Colonic mucosa (tissue), 4 donors: Measurements from ENCODE around the gene SLC19A1. TPM values are rescaled to one million over a fixed set of nuclear protein-coding genes. Genes with fewer than 3 reads are reported as not detected.

Experiments
- DNase-seq: peaks from one replicate; pipeline ENCODE4 v3.0.0-alpha.2; 2020
- H3K27ac ChIP-seq: fragments of 200-600 bp; one replicate; pipeline ENCODE4 v1.8.0; 2021
- H3K27me3 ChIP-seq: fragments of 200-600 bp; one replicate; pipeline ENCODE4 v1.8.0; 2021
- H3K36me3 ChIP-seq: fragments of 200-600 bp; one replicate; pipeline ENCODE4 v1.8.0; 2021
- H3K4me1 ChIP-seq: fragments of 200-600 bp; one replicate; pipeline ENCODE4 v1.8.0; 2021; ENCODE audit warnings: mild to moderate bottlenecking
- H3K4me3 ChIP-seq: fragments of 200-600 bp; one replicate; pipeline ENCODE4 v1.8.0; 2021
- H3K9ac ChIP-seq, 2 donors: one replicate each; pipeline ENCODE4 v1.7.0; 2013; ENCODE audit warnings: control low read depth in 2 of 2, low read depth in 2 of 2, low read length in 2 of 2
- H3K9me3 ChIP-seq: fragments of 200-600 bp; one replicate; pipeline ENCODE4 v1.8.0; 2021
- intact Hi-C: fragments of 100-400 bp; cut with DNase I; formaldehyde crosslinking; loops from one replicate; pipeline ENCODE4 v1.14.1; 2022
- total RNA-seq, 2 donors: library from RNA; stranded (reverse); fragmentation: NEBNext Ultra II Directional in 1 of 2; extraction: Animal tissue kit (Norgen Biotek cat#: 25700) in 1 of 2; gene quantifications; one replicate each; pipeline ENCODE4 v1.2.1, GENCODE V29; 2021
- TF ChIP-seq, protein P1 (sequence below): fragments of 200-600 bp; IDR thresholded peaks from one replicate; pipeline ENCODE4 v1.8.0; 2022; ENCODE audit warnings: antibody characterized with exemption, mild to moderate bottlenecking
- donor health status: healthy.
- donor health status: DM: no; HTN: no; CAD: no.
- donor health status: DM: no; HTN: no; CAD: no.

Gene SLC19A1
- total RNA-seq, 2 donors from 2014 or later: 10.7 to 25.3 TPM

DNA sequence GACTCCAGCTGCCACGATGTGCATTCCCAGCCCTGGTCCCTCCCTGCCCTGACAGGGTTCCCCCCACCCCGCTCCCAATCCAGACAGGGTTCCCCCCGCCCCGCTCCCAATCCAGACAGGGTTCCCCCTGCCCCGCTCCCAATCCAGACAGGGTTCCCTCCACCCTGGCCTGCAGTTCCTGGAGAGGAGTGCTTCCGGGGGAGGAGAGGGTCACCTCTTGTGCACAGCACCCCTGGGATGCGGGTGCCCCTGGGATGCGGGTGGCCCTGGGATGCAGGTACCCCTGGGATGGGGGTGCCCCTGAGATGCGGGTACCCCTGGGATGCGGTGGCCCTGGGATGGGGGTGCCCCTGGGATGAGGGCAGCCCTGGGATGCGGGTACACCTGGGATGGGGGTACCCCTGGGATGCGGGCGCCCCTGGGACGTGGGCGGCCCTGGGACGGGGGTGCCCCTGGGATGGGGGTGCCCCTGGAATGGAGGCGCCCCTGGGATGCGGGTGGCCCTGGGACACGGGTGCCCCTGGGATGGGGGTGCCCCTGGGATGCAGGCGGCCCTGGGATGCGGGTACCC, 36.7 kb upstream of the SLC19A1 start:
- intact Hi-C loops: no loop called here
- TF ChIP-seq, protein P1, sequence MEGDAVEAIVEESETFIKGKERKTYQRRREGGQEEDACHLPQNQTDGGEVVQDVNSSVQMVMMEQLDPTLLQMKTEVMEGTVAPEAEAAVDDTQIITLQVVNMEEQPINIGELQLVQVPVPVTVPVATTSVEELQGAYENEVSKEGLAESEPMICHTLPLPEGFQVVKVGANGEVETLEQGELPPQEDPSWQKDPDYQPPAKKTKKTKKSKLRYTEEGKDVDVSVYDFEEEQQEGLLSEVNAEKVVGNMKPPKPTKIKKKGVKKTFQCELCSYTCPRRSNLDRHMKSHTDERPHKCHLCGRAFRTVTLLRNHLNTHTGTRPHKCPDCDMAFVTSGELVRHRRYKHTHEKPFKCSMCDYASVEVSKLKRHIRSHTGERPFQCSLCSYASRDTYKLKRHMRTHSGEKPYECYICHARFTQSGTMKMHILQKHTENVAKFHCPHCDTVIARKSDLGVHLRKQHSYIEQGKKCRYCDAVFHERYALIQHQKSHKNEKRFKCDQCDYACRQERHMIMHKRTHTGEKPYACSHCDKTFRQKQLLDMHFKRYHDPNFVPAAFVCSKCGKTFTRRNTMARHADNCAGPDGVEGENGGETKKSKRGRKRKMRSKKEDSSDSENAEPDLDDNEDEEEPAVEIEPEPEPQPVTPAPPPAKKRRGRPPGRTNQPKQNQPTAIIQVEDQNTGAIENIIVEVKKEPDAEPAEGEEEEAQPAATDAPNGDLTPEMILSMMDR: no peak
- Histone ChIP-seq H3K27me3 (no peaks in the 10 kb centered on the region), H3K4me3 (no peak overlapping the region), H3K27ac (no peak overlapping the region), H3K9ac (no peak overlapping the region), H3K9me3 (no peaks in the 10 kb centered on the region), H3K4me1 (no peaks in the 10 kb centered on the region), H3K36me3 (no peaks in the 10 kb centered on the region)
- peak; percentile 14 for DNase-seq

- Histone ChIP-seq H3K4me1 (no peaks in the 10 kb centered on the region), H3K4me3 (no peak overlapping the region), H3K36me3 (no peaks in the 10 kb centered on the region), H3K9me3 (no peaks in the 10 kb centered on the region), H3K27ac (no peak overlapping the region), H3K9ac (no peak overlapping the region), H3K27me3 (no peaks in the 10 kb centered on the region)
- TF ChIP-seq, protein P1: no peak
- no peak for DNase-seq
- intact Hi-C loops: no loop called here
These were observed 36.0 kb upstream of the SLC19A1 start for GRCh38 chr21:45578176-45578801.

GRCh38 chr21:45577801-45578175, 35.5 kb upstream of the SLC19A1 start:
- DNase-seq: no peak
- TF ChIP-seq, protein P1: no peak
- H3K27me3 ChIP-seq: no peaks in the 10 kb centered on the region
- intact Hi-C loops: no loop called here
- no peaks in the 10 kb centered on the region for H3K36me3 ChIP-seq
- no peaks in the 10 kb centered on the region for H3K9me3 ChIP-seq
- no peak overlapping the region for H3K9ac ChIP-seq
- H3K4me1 ChIP-seq: no peaks in the 10 kb centered on the region
- H3K4me3 ChIP-seq: no peak overlapping the region
- no peak overlapping the region for H3K27ac ChIP-seq

DNA sequence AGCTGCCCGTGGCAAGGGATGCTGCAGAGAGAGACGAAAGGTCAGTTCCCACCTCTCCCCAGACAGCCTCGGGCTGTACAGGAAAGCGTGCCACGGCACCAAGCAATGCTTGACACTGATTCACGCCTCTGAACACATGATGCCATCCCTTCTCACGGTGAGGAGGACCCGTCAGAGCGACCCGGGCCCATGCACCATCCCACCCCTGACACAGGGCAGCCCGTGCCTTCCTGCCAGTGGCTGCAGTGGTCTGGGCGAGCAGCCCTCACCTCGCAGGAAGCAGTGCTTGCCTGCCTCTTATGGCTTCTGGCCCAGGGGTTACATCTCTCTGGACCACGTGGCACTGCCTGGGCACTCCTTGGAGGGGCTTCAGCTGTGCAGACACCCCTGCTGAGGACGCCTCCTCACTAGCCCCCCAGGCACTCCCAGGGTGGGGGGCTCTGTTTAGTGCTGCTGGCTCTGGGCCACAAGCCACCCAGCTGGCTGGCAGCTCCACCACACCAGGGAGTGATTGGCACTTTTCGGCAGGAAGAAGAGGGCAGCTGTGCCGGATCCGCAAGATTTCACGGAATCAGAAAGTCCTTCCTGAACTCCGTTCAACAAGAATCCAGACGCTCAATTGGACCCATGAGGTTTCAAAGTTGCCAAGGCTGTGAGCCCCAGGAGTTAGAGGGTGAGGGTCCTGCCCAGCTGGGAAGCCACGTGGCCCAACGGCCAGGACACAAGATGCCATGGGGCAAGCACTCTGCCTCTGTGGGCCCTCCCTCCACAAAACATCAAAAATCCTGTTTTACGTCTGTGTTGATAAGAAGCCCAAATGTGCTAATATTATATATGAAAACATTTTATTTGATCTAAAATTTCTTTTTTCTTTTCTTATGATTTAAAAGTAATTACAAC, 34.8 kb upstream of the SLC19A1 start:
- DNase-seq: no peak
- Histone ChIP-seq H3K27me3 (no peaks in the 10 kb centered on the region), H3K27ac (no peak overlapping the region), H3K9ac (no peak overlapping the region), H3K4me3 (no peak overlapping the region), H3K36me3 (no peaks in the 10 kb centered on the region), H3K4me1 (no peaks in the 10 kb centered on the region), H3K9me3 (no peaks in the 10 kb centered on the region)
- intact Hi-C loops: no loop called here
- TF ChIP-seq, protein P1: no peak

- H3K9ac ChIP-seq: no peak overlapping the region
- H3K27me3 ChIP-seq: no peaks in the 10 kb centered on the region
- H3K27ac ChIP-seq: no peak overlapping the region
- intact Hi-C loops: no loop called here
- DNase-seq: no peak
- no peaks in the 10 kb centered on the region for H3K4me1 ChIP-seq
- H3K4me3 ChIP-seq: no peak overlapping the region
- H3K36me3 ChIP-seq: no peaks in the 10 kb centered on the region
- H3K9me3 ChIP-seq: no peaks in the 10 kb centered on the region
- TF ChIP-seq, protein P1: no peak
These were observed 34.0 kb upstream of the SLC19A1 start for GRCh38 chr21:45575993-45576837.
